ENCODE results near the gene PCDH15.

PCDH15 gene

DNA sequence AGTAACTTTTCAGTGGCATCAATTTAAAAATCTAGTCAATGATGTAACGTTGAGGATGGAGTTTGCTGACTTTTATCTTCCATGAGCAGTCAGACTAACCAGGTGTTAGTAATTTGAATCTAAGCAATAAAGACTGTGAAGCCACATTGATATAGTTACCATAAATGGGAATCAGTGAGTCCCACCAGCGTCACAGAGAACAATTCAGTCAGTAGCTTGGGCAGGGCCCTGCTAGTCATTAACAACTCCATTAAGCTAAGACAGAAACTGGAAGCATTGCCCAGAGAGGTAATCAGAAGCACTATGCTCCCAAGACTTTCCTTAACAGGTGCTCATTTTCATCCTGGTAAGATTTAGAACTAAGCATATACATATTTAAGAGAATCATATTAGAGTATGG, 315.1 kb downstream of the PCDH15 start:
- Histone ChIP-seq H3K27me3 (ENCODE audit: control insufficient read depth in 1 of 2, insufficient read depth in 2 of 2, low read length in 2 of 2) (no peaks in the 10 kb centered on the region), H3K4me3 (ENCODE audit: low read length in 2 of 2) (no peak overlapping the region), H3K9me3 (ENCODE audit: control insufficient read depth in 2 of 2, low read length in 2 of 2) (no peaks in the 10 kb centered on the region), H3K4me1 (ENCODE audit: control insufficient read depth, insufficient read depth, low read length) (no peaks in the 10 kb centered on the region), H3K36me3 (ENCODE audit: control insufficient read depth in 2 of 2, insufficient read depth in 2 of 2, low read length in 2 of 2) (no peaks in the 10 kb centered on the region), H3K9ac (ENCODE audit: low read length in 2 of 2) (no peak overlapping the region), H3K27ac (ENCODE audit: low read length) (no peak overlapping the region)

DNA sequence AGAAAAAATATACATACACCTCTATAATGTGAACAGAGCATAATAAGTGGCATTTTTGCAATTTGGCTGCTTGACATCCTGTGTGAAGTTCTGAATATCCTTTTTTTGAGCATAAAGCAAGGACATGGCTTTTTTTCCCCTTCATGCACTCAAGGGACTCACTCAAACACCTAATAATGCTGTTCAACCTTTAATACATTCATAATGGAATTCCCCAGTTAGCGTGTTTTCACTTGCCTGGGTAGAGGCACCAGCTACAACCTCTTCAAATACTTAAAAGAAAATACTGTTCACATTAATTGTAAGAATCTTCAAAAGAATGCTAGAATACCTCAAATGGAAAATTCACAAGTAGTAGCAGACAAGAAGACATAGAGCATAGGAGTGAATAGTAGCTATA, 316.8 kb downstream of the PCDH15 start:
- Histone ChIP-seq H3K4me3 (ENCODE audit: low read length in 2 of 2) (no peak overlapping the region), H3K27ac (ENCODE audit: low read length) (no peak overlapping the region), H3K4me1 (ENCODE audit: control insufficient read depth, insufficient read depth, low read length) (no peaks in the 10 kb centered on the region), H3K27me3 (ENCODE audit: control insufficient read depth in 1 of 2, insufficient read depth in 2 of 2, low read length in 2 of 2) (no peaks in the 10 kb centered on the region), H3K36me3 (ENCODE audit: control insufficient read depth in 2 of 2, insufficient read depth in 2 of 2, low read length in 2 of 2) (no peaks in the 10 kb centered on the region), H3K9ac (ENCODE audit: low read length in 2 of 2) (no peak overlapping the region), H3K9me3 (ENCODE audit: control insufficient read depth in 2 of 2, low read length in 2 of 2) (no peaks in the 10 kb centered on the region)

DNA sequence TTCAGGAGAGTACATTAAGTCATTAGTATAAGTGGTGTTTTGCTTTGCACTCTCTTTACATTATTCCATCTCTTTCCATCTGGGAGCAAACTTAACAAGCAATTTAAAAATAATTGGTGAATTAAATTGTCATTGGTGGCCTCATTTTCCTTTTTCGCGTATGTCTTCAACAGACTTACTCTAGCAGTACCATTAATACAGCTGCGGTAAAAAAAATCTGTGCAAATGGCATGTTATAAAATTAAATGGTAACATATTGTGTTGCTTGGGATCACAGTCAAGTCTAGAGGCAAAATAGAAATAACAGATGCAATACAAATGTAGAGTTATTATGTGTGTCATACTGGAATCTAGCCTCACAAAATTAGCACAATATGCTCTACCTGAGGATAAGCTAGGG, 322.4 kb downstream of the PCDH15 start:
- Histone ChIP-seq H3K27ac (ENCODE audit: low read length) (no peak overlapping the region), H3K4me1 (ENCODE audit: control insufficient read depth, insufficient read depth, low read length) (no peaks in the 10 kb centered on the region), H3K9ac (ENCODE audit: low read length in 2 of 2) (no peak overlapping the region), H3K4me3 (ENCODE audit: low read length in 2 of 2) (no peak overlapping the region), H3K9me3 (ENCODE audit: control insufficient read depth in 2 of 2, low read length in 2 of 2) (no peaks in the 10 kb centered on the region), H3K27me3 (ENCODE audit: control insufficient read depth in 1 of 2, insufficient read depth in 2 of 2, low read length in 2 of 2) (no peaks in the 10 kb centered on the region), H3K36me3 (ENCODE audit: control insufficient read depth in 2 of 2, insufficient read depth in 2 of 2, low read length in 2 of 2) (no peaks in the 10 kb centered on the region)

DNA sequence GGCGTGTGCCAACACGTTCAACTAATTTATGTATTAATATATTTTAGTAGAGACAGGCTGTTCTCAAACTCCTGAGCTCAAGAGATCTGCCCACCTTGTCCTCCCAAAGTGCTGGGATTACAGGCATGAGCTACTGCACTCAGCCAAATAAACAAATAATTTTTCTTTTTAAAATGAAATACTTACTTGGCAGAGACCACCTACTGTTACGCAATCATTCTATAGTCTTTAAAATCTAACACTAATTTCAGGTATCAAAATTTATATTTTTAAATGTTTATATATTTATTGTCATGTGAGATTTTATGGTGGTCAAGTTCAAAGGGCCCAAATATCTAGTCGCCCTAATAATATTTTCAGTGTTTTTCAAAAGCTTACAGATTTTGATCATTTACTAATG, 323.3 kb downstream of the PCDH15 start:
- Histone ChIP-seq H3K9ac (ENCODE audit: low read length in 2 of 2) (no peak overlapping the region), H3K27ac (ENCODE audit: low read length) (no peak overlapping the region), H3K9me3 (ENCODE audit: control insufficient read depth in 2 of 2, low read length in 2 of 2) (no peaks in the 10 kb centered on the region), H3K27me3 (ENCODE audit: control insufficient read depth in 1 of 2, insufficient read depth in 2 of 2, low read length in 2 of 2) (no peaks in the 10 kb centered on the region), H3K4me1 (ENCODE audit: control insufficient read depth, insufficient read depth, low read length) (no peaks in the 10 kb centered on the region), H3K36me3 (ENCODE audit: control insufficient read depth in 2 of 2, insufficient read depth in 2 of 2, low read length in 2 of 2) (no peaks in the 10 kb centered on the region), H3K4me3 (ENCODE audit: low read length in 2 of 2) (no peak overlapping the region)

DNA sequence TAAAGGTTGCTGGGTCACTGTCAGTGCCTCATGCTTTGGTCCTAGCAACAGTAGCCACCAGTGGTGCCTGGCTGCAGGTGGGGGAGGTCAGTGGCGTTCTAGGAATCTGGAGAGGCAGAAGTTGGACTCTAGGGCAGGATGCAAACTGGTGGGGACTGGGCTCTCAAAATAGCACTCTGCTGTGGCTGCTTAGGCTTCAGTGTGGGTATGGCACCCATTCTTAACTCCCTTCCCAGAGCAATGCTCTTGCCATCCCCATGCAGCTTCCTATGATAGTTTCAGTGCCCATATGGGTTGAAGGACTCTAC, 330.8 kb downstream of the PCDH15 start:
- no peaks in the 10 kb centered on the region for H3K4me1 ChIP-seq (ENCODE audit: control insufficient read depth, insufficient read depth, low read length)
- H3K9me3 ChIP-seq (ENCODE audit: control insufficient read depth in 2 of 2, low read length in 2 of 2), result no peaks in the 10 kb centered on the region
- no peak overlapping the region for H3K27ac ChIP-seq (ENCODE audit: low read length)
- H3K4me3 ChIP-seq (ENCODE audit: low read length in 2 of 2), result no peak overlapping the region
- no peaks in the 10 kb centered on the region for H3K36me3 ChIP-seq (ENCODE audit: control insufficient read depth in 2 of 2, insufficient read depth in 2 of 2, low read length in 2 of 2)
- H3K9ac ChIP-seq (ENCODE audit: low read length in 2 of 2), result no peak overlapping the region
- H3K27me3 ChIP-seq (ENCODE audit: control insufficient read depth in 1 of 2, insufficient read depth in 2 of 2, low read length in 2 of 2), result no peaks in the 10 kb centered on the region

DNA sequence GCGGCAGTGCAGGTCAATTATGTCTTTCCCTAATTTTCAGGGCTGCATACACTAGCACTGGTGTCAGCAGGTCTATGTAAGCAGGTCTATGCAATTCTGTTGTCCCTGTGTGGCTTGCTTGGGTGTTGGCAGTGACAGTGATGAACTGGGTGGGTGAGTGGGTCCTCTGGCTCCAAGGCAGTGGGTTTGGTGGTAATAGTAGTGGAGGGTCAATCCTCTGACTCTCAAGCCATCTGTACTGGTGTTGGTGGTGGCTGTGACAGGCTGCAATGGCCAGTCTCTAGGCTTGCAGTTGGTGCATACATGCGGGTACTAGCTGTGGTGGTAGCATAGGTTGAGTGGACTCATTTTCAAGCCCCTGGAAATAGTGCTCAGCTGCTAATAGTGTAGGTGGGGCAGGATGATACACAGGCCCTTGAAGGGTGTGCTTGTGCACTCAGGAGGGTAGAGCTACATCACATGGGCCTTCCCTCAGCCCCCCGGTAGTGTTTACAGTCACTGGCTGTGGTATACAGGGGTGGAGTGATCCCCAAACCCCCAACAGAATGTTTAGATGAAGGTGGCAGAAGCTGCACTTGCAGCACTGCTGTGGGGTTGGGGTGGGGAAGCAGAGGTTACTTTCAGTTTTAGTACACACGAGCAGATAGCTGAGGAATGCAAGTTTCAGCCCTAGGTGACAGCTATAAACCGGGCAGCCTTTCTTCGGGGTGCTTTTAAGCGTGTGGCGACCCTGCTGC, 331.3 kb downstream of the PCDH15 start:
- Histone ChIP-seq H3K4me1 (ENCODE audit: control insufficient read depth, insufficient read depth, low read length) (no peaks in the 10 kb centered on the region), H3K4me3 (ENCODE audit: low read length in 2 of 2) (no peak overlapping the region), H3K9ac (ENCODE audit: low read length in 2 of 2) (no peak overlapping the region), H3K27ac (ENCODE audit: low read length) (no peak overlapping the region), H3K9me3 (ENCODE audit: control insufficient read depth in 2 of 2, low read length in 2 of 2) (no peaks in the 10 kb centered on the region), H3K27me3 (ENCODE audit: control insufficient read depth in 1 of 2, insufficient read depth in 2 of 2, low read length in 2 of 2) (no peaks in the 10 kb centered on the region), H3K36me3 (ENCODE audit: control insufficient read depth in 2 of 2, insufficient read depth in 2 of 2, low read length in 2 of 2) (no peaks in the 10 kb centered on the region)

DNA sequence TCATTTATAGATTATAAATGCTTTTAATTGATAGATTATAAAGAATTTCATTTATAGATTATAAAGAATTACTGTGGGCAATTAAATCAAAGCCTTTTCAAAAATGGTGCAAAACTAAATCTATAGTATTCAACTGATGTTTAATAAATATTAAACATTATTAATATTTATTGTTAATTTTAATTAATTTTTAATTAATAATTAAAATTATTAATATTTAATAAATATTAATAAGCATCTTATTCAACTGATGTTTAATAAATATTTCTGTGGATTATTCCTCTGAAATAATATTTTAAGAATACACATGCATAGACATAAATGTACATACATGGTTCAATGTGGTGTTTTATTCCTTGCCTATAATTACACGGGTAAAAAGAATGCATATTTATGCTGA, 346.8 kb downstream of the PCDH15 start:
- Histone ChIP-seq H3K27me3 (ENCODE audit: control insufficient read depth in 1 of 2, insufficient read depth in 2 of 2, low read length in 2 of 2) (no peaks in the 10 kb centered on the region), H3K27ac (ENCODE audit: low read length) (no peak overlapping the region), H3K4me1 (ENCODE audit: control insufficient read depth, insufficient read depth, low read length) (no peaks in the 10 kb centered on the region), H3K9ac (ENCODE audit: low read length in 2 of 2) (no peak overlapping the region), H3K4me3 (ENCODE audit: low read length in 2 of 2) (no peak overlapping the region), H3K36me3 (ENCODE audit: control insufficient read depth in 2 of 2, insufficient read depth in 2 of 2, low read length in 2 of 2) (no peaks in the 10 kb centered on the region), H3K9me3 (ENCODE audit: control insufficient read depth in 2 of 2, low read length in 2 of 2) (no peaks in the 10 kb centered on the region)

DNA sequence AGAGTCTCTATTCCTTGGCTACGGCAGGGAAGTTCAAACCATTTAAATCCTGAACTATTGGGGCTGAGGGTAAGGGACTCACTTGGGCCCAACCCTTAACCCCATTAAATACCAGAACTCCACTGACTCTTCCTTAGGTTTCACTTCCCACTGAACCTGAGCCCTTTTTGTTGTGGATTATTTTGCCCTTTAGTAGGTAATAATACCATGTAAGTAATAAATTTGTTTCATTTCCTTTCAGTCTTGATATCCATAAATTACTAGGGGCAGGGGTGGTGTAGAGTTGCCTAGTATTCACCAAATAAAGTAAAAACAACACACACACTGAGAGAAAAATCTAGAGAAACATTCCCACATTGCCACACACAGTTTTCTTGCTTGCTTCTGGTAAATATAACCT, 352.0 kb downstream of the PCDH15 start:
- no peaks in the 10 kb centered on the region for H3K36me3 ChIP-seq (ENCODE audit: control insufficient read depth in 2 of 2, insufficient read depth in 2 of 2, low read length in 2 of 2)
- H3K9me3 ChIP-seq (ENCODE audit: control insufficient read depth in 2 of 2, low read length in 2 of 2), result no peaks in the 10 kb centered on the region
- no peak overlapping the region for H3K27ac ChIP-seq (ENCODE audit: low read length)
- no peak overlapping the region for H3K4me3 ChIP-seq (ENCODE audit: low read length in 2 of 2)
- no peaks in the 10 kb centered on the region for H3K27me3 ChIP-seq (ENCODE audit: control insufficient read depth in 1 of 2, insufficient read depth in 2 of 2, low read length in 2 of 2)
- no peak overlapping the region for H3K9ac ChIP-seq (ENCODE audit: low read length in 2 of 2)
- H3K4me1 ChIP-seq (ENCODE audit: control insufficient read depth, insufficient read depth, low read length), result no peaks in the 10 kb centered on the region

DNA sequence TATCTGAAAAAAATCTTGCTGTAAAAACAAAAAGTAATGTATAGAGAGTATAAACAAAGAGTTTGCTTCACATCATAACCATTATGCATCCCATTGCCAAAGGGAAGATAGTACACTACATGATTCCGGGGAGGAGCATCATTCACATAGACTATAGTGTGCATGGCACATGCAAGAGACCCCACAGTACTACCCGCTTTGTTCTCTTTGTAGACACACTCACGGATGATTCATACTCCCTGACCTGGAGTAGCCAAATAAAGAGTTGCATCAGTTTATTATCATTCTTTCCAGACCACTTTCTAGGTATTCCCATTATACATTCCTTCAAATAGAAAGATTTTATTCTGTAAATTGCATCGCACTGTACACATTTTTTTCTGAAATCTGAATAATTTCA, 356.9 kb downstream of the PCDH15 start:
- Histone ChIP-seq H3K27ac (ENCODE audit: low read length) (no peak overlapping the region), H3K27me3 (ENCODE audit: control insufficient read depth in 1 of 2, insufficient read depth in 2 of 2, low read length in 2 of 2) (no peaks in the 10 kb centered on the region), H3K4me3 (ENCODE audit: low read length in 2 of 2) (no peak overlapping the region), H3K36me3 (ENCODE audit: control insufficient read depth in 2 of 2, insufficient read depth in 2 of 2, low read length in 2 of 2) (no peaks in the 10 kb centered on the region), H3K4me1 (ENCODE audit: control insufficient read depth, insufficient read depth, low read length) (no peaks in the 10 kb centered on the region), H3K9me3 (ENCODE audit: control insufficient read depth in 2 of 2, low read length in 2 of 2) (no peaks in the 10 kb centered on the region), H3K9ac (ENCODE audit: low read length in 2 of 2) (no peak overlapping the region)

DNA sequence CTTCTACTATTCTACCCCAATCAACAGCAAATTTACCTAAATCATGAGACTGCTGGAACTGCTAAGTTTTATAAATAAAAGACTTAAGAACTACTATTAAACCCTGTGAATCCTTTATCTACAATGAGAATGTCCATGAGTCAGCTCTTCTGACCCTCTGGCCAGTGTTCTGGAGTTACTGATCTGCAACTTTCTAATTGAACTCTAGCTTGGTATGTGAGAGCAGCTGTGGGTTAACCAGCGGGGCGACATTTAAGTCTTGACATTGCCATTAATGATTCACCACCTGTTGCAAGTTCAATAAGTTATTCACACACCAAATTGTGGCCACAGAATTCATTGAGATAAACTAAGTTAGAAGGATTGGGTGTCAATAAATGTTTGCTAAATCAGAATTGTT, 359.8 kb downstream of the PCDH15 start:
- Histone ChIP-seq H3K27ac (ENCODE audit: low read length) (no peak overlapping the region), H3K4me1 (ENCODE audit: control insufficient read depth, insufficient read depth, low read length) (no peaks in the 10 kb centered on the region), H3K4me3 (ENCODE audit: low read length in 2 of 2) (no peak overlapping the region), H3K36me3 (ENCODE audit: control insufficient read depth in 2 of 2, insufficient read depth in 2 of 2, low read length in 2 of 2) (no peaks in the 10 kb centered on the region), H3K9ac (ENCODE audit: low read length in 2 of 2) (no peak overlapping the region), H3K9me3 (ENCODE audit: control insufficient read depth in 2 of 2, low read length in 2 of 2) (no peaks in the 10 kb centered on the region), H3K27me3 (ENCODE audit: control insufficient read depth in 1 of 2, insufficient read depth in 2 of 2, low read length in 2 of 2) (no peaks in the 10 kb centered on the region)

DNA sequence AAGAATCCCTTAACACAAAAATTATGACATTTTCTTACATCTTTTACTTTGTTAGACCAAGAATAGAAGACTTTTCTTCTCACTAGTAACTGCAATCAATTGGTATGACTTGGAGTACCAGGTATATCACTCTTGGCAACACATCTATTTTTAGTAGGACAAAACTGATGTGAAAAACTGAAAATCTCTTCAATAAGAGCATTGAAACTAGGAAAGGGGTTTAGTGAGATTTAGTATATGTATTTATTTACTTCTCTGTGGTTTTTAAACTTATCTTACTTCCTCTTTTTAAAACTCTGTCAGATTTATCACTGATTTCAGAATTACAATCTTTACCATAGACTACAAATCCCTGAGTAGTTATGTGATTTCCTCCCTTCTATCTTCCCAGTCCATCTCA, 366.2 kb downstream of the PCDH15 start:
- H3K27ac ChIP-seq (ENCODE audit: low read length), result no peak overlapping the region
- H3K27me3 ChIP-seq (ENCODE audit: control insufficient read depth in 1 of 2, insufficient read depth in 2 of 2, low read length in 2 of 2), result no peaks in the 10 kb centered on the region
- no peaks in the 10 kb centered on the region for H3K4me1 ChIP-seq (ENCODE audit: control insufficient read depth, insufficient read depth, low read length)
- H3K9ac ChIP-seq (ENCODE audit: low read length in 2 of 2), result no peak overlapping the region
- H3K36me3 ChIP-seq (ENCODE audit: control insufficient read depth in 2 of 2, insufficient read depth in 2 of 2, low read length in 2 of 2), result no peaks in the 10 kb centered on the region
- no peak overlapping the region for H3K4me3 ChIP-seq (ENCODE audit: low read length in 2 of 2)
- no peaks in the 10 kb centered on the region for H3K9me3 ChIP-seq (ENCODE audit: control insufficient read depth in 2 of 2, low read length in 2 of 2)

Data from stomach smooth muscle (tissue), 2 donors.